Right lobe of liver (tissue), 6 donors: Measurements from ENCODE around the gene SLC37A1. TPM values are rescaled to one million over a fixed set of nuclear protein-coding genes. Genes with fewer than 3 reads are reported as not detected.

Experiments
- ATAC-seq, 4 donors: fragments of 200-7000 bp; cut with Tn5 transposase; one replicate each; pipeline ENCODE4 v1.9.1; 2020; ENCODE audit warnings: mild to moderate bottlenecking in 4 of 4, moderate library complexity in 4 of 4
- DNase-seq, 3 donors: peaks; one replicate each; pipeline ENCODE4 v3.0.0-alpha.2; 2020
- H3K27ac ChIP-seq, 3 donors: fragments of 200-600 bp; one replicate each; pipeline ENCODE4 v1.8.0; 2022
- H3K27me3 ChIP-seq, 2 donors: fragments of 200-600 bp; one replicate each; pipeline ENCODE4 v1.8.0; 2022
- H3K36me3 ChIP-seq, 4 donors: fragments of 200-600 bp; sonication (generic) in 1 of 4; one replicate each; pipeline versions ENCODE4 v1.5.1 to v1.8.0; 2017 to 2022; ENCODE audit warnings: control low read depth in 1 of 4
- H3K4me1 ChIP-seq, 4 donors: fragments of 200-600 bp; sonication (generic) in 1 of 4; one replicate each; pipeline versions ENCODE4 v1.5.1 to v1.8.0; 2017 to 2022; ENCODE audit warnings: control low read depth in 1 of 4
- H3K4me3 ChIP-seq, 3 donors: fragments of 200-600 bp; one replicate each; pipeline ENCODE4 v1.8.0; 2022
- H3K9me3 ChIP-seq, 4 donors: fragments of 200-600 bp; sonication (generic) in 1 of 4; one replicate each; pipeline versions ENCODE4 v1.5.1 to v1.8.0; 2017 to 2022; ENCODE audit warnings: control low read depth in 1 of 4
- POLR2A ChIP-seq: fragments of 450-650 bp; IDR thresholded peaks from one replicate; pipeline ENCODE4 v1.6.1; 2017; ENCODE audit warnings: antibody characterized with exemption, mild to moderate bottlenecking
- WGBS: methylation state at CpG from one replicate; pipeline ENCODE4 v1.1.6; 2018; ENCODE audit warnings: low coverage, low lambda C conversion rate; ENCODE audit not compliant: insufficient coverage; ENCODE audit errors: missing lambda C conversion rate; 5-methylcytosine and 5-hydroxymethylcytosine counted together
- intact Hi-C, 2 donors: fragments of 100-400 bp; cut with DNase I; formaldehyde crosslinking; loops; one replicate each; pipeline versions ENCODE4 v1.11.2 to v1.14.1; 2022
- total RNA-seq, 6 experiments: library from RNA; depleted of rRNA in 2 of 6; stranded (reverse); fragments of >200 nt in 2 of 6; fragmentation: NEBNext Ultra II Directional in 3 of 6; extraction: Animal tissue kit (Norgen Biotek cat#: 25700) in 3 of 6; gene quantifications; one replicate each; pipeline versions ENCODE4 v1.1.0 to v1.2.4, GENCODE V29; 2016 to 2023
- TF ChIP-seq, protein P1 (sequence below), 4 donors: fragments of 200-600 bp in 3 of 4; fragments of 450-650 bp in 1 of 4; IDR thresholded peaks; one replicate each; pipeline versions ENCODE4 v1.5.1 to v1.8.0; 2016 to 2022; ENCODE audit warnings: antibody characterized with exemption in 4 of 4, mild to moderate bottlenecking in 2 of 4
- donor health status: DM: no; HTN: yes; CAD: no.
- donor health status: DM: no; HTN: no; CAD: no.
- donor health status: DM: no; HTN: no; CAD: no.
- donor health status: DM: no; HTN: yes; CAD: no.
- donor health status: DM: no; HTN: yes; CAD: no.

SLC37A1 gene
- total RNA-seq, 6 experiments from 2014 or later: 2.5 to 10.8 (median 6.2) TPM

GRCh38 chr21:42499444-42500112 lies 14.1 kb upstream of the SLC37A1 start:
- intact Hi-C loops: no loop called here
- DNase-seq (no peak), ATAC-seq (no peak)
- Histone ChIP-seq H3K4me1 (peaks cover 0 to 3% (median 0%) of the 10 kb centered on the region in 4 donors), H3K27ac (no peak overlapping the region), H3K9me3 (no peaks in the 10 kb centered on the region), H3K36me3 (no peaks in the 10 kb centered on the region), H3K27me3 (no peaks in the 10 kb centered on the region), H3K4me3 (no peak overlapping the region)
- WGBS: 69% methylated on average over 12 of the region's 15 CpGs
- TF ChIP-seq POLR2A: no peak
- TF ChIP-seq, protein P1, sequence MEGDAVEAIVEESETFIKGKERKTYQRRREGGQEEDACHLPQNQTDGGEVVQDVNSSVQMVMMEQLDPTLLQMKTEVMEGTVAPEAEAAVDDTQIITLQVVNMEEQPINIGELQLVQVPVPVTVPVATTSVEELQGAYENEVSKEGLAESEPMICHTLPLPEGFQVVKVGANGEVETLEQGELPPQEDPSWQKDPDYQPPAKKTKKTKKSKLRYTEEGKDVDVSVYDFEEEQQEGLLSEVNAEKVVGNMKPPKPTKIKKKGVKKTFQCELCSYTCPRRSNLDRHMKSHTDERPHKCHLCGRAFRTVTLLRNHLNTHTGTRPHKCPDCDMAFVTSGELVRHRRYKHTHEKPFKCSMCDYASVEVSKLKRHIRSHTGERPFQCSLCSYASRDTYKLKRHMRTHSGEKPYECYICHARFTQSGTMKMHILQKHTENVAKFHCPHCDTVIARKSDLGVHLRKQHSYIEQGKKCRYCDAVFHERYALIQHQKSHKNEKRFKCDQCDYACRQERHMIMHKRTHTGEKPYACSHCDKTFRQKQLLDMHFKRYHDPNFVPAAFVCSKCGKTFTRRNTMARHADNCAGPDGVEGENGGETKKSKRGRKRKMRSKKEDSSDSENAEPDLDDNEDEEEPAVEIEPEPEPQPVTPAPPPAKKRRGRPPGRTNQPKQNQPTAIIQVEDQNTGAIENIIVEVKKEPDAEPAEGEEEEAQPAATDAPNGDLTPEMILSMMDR (IDR thresholded peaks at IDR 0.05): no peak

DNA sequence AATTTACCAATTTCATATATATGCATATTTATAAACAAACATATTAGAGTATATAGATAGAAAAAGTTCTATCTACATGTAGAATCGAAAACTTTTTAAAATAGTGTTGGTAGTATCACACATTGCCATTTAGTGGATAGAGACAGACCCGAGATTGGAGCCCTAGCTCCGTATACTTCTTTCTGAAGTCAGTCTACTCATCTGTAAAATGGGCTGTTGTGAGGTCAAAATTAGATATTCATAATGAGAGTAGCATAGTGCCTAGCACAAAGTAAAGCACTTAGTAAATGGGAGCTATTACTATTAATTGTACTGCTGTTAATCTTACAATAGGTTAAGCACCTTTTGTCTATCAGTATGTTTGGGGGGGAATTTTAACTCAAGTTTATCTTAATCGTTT lies 13.4 kb upstream of the SLC37A1 start:
- no peaks in the 10 kb centered on the region for H3K36me3 ChIP-seq

DNA sequence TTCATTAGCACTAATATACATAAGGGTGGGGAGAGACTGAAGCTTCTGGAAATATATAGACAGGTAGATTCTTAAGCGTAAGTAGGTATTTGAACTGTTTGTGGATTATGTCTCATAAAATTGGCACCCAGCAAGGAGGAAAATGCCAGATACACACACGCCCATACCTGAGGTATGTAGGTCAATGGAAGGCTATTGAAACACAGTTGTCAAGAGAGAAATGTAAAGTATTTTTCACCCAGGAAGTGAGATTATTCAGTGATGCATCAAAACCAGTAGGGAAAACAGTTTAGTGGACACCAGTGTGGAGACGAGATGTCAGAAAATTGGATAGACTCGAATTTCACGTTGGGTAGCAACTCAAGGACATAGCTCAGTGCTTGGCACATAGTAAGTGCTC lies 12.9 kb upstream of the SLC37A1 start:
- Histone ChIP-seq H3K4me1 (no peaks in the 10 kb centered on the region), H3K36me3 (no peaks in the 10 kb centered on the region), H3K4me3 (no peak overlapping the region), H3K9me3 (no peaks in the 10 kb centered on the region), H3K27ac (no peak overlapping the region), H3K27me3 (no peaks in the 10 kb centered on the region)
- TF ChIP-seq, protein P1 (IDR thresholded peaks at IDR 0.05): no peak
- no peak for TF ChIP-seq POLR2A
- no peak for ATAC-seq
- WGBS: 67% methylated on average over 5 of the region's 5 CpGs
- no peak for DNase-seq
- intact Hi-C loops: no loop called here

More for the DNA sequence above, 13.4 kb upstream of the SLC37A1 start:
- no peak overlapping the region for H3K4me3 ChIP-seq
- no peaks in the 10 kb centered on the region for H3K27me3 ChIP-seq
- H3K9me3 ChIP-seq: no peaks in the 10 kb centered on the region
- DNase-seq: no peak
- ATAC-seq: no peak
- intact Hi-C loops: no loop called here
- TF ChIP-seq, protein P1 (IDR thresholded peaks at IDR 0.05): no peak
- TF ChIP-seq POLR2A: no peak
- no peak overlapping the region for H3K27ac ChIP-seq
- H3K4me1 ChIP-seq: peaks cover 0 to 3% (median 0%) of the 10 kb centered on the region in 4 donors
- WGBS: 68% methylated on average over 4 of the region's 4 CpGs

DNA sequence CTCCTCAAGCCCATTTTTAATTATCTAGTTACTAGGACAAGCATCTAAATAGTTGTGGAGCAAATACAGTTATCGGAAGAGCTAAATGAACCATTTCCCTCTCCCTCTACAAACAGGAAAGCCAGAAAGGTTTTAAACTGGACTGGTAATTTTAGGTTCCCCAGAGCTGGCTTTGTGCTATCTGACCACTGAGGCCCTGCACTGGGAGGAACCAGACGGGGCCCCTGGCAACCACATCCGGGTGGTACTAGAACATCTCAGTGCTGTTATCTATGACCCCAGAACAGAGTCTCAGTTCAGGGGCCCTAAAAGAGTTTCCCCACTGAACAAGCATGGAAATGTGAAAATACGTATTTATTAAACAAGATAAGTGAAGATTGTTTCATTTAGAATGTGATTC lies 9.9 kb upstream of the SLC37A1 start:
- 62% methylated on average over 4 of the region's 4 CpGs for WGBS
- no peaks in the 10 kb centered on the region for H3K9me3 ChIP-seq
- H3K4me3 ChIP-seq: no peak overlapping the region
- no peak for DNase-seq
- H3K27ac ChIP-seq: no peak overlapping the region
- intact Hi-C loops: no loop called here
- ATAC-seq: no peak
- no peak for TF ChIP-seq POLR2A
- TF ChIP-seq, protein P1 (IDR thresholded peaks at IDR 0.05): no peak
- H3K4me1 ChIP-seq: no peaks in the 10 kb centered on the region
- H3K36me3 ChIP-seq: no peaks in the 10 kb centered on the region
- no peaks in the 10 kb centered on the region for H3K27me3 ChIP-seq
